Ishikawa (cell line): Measurements from ENCODE around the gene CEP78.

ENCODE experiments used
- CEBPB ChIP-seq: IDR thresholded peaks from 2 replicates; pipeline ENCODE4 v1.6.1; 2012
- CREB1 ChIP-seq: IDR thresholded peaks from 2 replicates; pipeline ENCODE4 v1.6.1; 2012; ENCODE audit warnings: low read depth
- EGR1 ChIP-seq: IDR thresholded peaks from 2 replicates; pipeline ENCODE4 v1.6.1; 2012
- EP300 ChIP-seq: IDR thresholded peaks from 2 replicates; pipeline ENCODE4 v1.6.1; 2012; ENCODE audit warnings: borderline replicate concordance
- FOXM1 ChIP-seq: IDR thresholded peaks from 2 replicates; pipeline ENCODE4 v1.6.1; 2012; ENCODE audit warnings: low read depth, borderline replicate concordance
- MAX ChIP-seq: IDR thresholded peaks from 2 replicates; pipeline ENCODE4 v1.6.1; 2012
- NFIC ChIP-seq: IDR thresholded peaks from 2 replicates; pipeline ENCODE4 v1.6.1; 2012
- RAD21 ChIP-seq: IDR thresholded peaks from 2 replicates; pipeline ENCODE4 v1.6.1; 2012; ENCODE audit warnings: low read depth
- REST ChIP-seq: IDR thresholded peaks from 2 replicates; pipeline ENCODE4 v1.6.1; 2012; ENCODE audit warnings: low read depth, mild to moderate bottlenecking
- TAF1 ChIP-seq: IDR thresholded peaks from 2 replicates; pipeline ENCODE4 v1.6.1; 2012; ENCODE audit warnings: low read depth, mild to moderate bottlenecking
- TCF12 ChIP-seq: IDR thresholded peaks from 2 replicates; pipeline ENCODE4 v1.6.1; 2012; ENCODE audit warnings: low read depth
- TEAD4 ChIP-seq: IDR thresholded peaks from 2 replicates; pipeline ENCODE4 v1.6.1; 2012
- USF1 ChIP-seq: IDR thresholded peaks from 2 replicates; pipeline ENCODE4 v1.6.1; 2012
- YY1 ChIP-seq: IDR thresholded peaks from 2 replicates; pipeline ENCODE4 v1.6.1; 2012; ENCODE audit warnings: low read depth
- ZBTB7A ChIP-seq: IDR thresholded peaks from 2 replicates; pipeline ENCODE4 v1.6.1; 2012; ENCODE audit warnings: low read depth

The CEP78 gene

GRCh38 chr9:78213712-78214111 lies 22.2 kb upstream of the CEP78 start:
- TF ChIP-seq ZBTB7A = no peak
- TF ChIP-seq EGR1 = no peak
- peak; percentile 29 for TF ChIP-seq RAD21

- TF ChIP-seq TCF12 (no peak), TAF1 (no peak), CREB1 (no peak), REST (no peak), CEBPB (no peak), FOXM1 (no peak), ZBTB7A (no peak), YY1 (no peak), USF1 (no peak), EGR1 (no peak), RAD21 (no peak), NFIC (no peak), TEAD4 (no peak), EP300 (no peak), MAX (no peak)
These were observed 21.4 kb upstream of the CEP78 start for GRCh38 chr9:78214492-78214891.

GRCh38 chr9:78215706-78216105 lies 20.2 kb upstream of the CEP78 start:
- no peak for TF ChIP-seq REST
- TF ChIP-seq TEAD4 = 0 out of 2 replicates have a peak, but pooled peaks have one; percentile 14

- no peak for TF ChIP-seq ZBTB7A
- TF ChIP-seq CREB1 = no peak
- no peak for TF ChIP-seq MAX
- TF ChIP-seq FOXM1 = no peak
- TF ChIP-seq USF1 = no peak
- no peak for TF ChIP-seq NFIC
- TF ChIP-seq TEAD4 = no peak
- no peak for TF ChIP-seq EP300
- no peak for TF ChIP-seq TCF12
- TF ChIP-seq REST = no peak
- TF ChIP-seq YY1 = no peak
- no peak for TF ChIP-seq EGR1
- no peak for TF ChIP-seq TAF1
- TF ChIP-seq CEBPB = no peak
- TF ChIP-seq RAD21 = no peak
These were observed 17.0 kb upstream of the CEP78 start for GRCh38 chr9:78218890-78219289.

- TF ChIP-seq YY1 (no peak), FOXM1 (no peak), USF1 (no peak), MAX (no peak), REST (no peak), EGR1 (no peak), CREB1 (no peak)
These were observed 14.4 kb upstream of the CEP78 start for GRCh38 chr9:78221425-78221824.
